Activated T-cell treated with anti-CD3 and anti-CD28 coated beads, Interleukin-2, amount 50 U/mL, for 4 hours (primary cell): ENCODE measurements around the gene FAAH. TPM values are rescaled to one million over a fixed set of nuclear protein-coding genes. Genes with fewer than 3 reads are reported as not detected.

ENCODE experiments used
- ATAC-seq, 2 donors: fragments of 200-7000 bp; cut with Tn5 transposase; one replicate each; pipeline ENCODE4 v1.10.0; 2021
- DNase-seq: peaks from one replicate; pipeline ENCODE4 v3.0.0-alpha.2; 2020
- H3K27me3 Mint-ChIP-seq: one replicate; pipeline ENCODE4 v1.8.0; 2021; ENCODE audit warnings: low read depth, mixed read lengths
- H3K36me3 Mint-ChIP-seq: one replicate; pipeline ENCODE4 v1.8.0; 2022; ENCODE audit warnings: mixed read lengths; ENCODE audit not compliant: insufficient read depth
- H3K4me1 Mint-ChIP-seq: one replicate; pipeline ENCODE4 v1.8.0; 2021; ENCODE audit warnings: low read depth, mixed read lengths
- H3K4me3 Mint-ChIP-seq: one replicate; pipeline ENCODE4 v1.8.0; 2021; ENCODE audit warnings: mild to moderate bottlenecking, moderate library complexity, mixed read lengths
- H3K9me3 Mint-ChIP-seq: one replicate; pipeline ENCODE4 v1.8.0; 2021; ENCODE audit warnings: mixed read lengths
- total RNA-seq, 3 donors: library from RNA; stranded (reverse); gene quantifications; one replicate each; pipeline ENCODE4 v1.2.1, GENCODE V29; 2021

The FAAH gene
- total RNA-seq, 3 donors from 2014 or later: 7.5 to 10.4 (median 8.4) TPM

- peaks cover 29% of the 10 kb centered on the region for H3K27me3 Mint-ChIP-seq
Observed at GRCh38 chr1:46444466-46444865, 50.3 kb downstream of the FAAH start.

GRCh38 chr1:46445773-46446256 lies 51.7 kb downstream of the FAAH start:
- Mint-ChIP-seq H3K4me3 (no peak overlapping the region), H3K36me3 (no peaks in the 10 kb centered on the region), H3K9me3 (no peaks in the 10 kb centered on the region), H3K27me3 (peaks cover 39% of the 10 kb centered on the region), H3K4me1 (peaks cover 19% of the 10 kb centered on the region)
- ATAC-seq (no peak), DNase-seq (no peak)

More at GRCh38 chr1:46444466-46444865, 50.3 kb downstream of the FAAH start:
- no peak for ATAC-seq
- no peaks in the 10 kb centered on the region for H3K36me3 Mint-ChIP-seq
- H3K4me3 Mint-ChIP-seq: no peak overlapping the region
- no peaks in the 10 kb centered on the region for H3K9me3 Mint-ChIP-seq
- peaks cover 19% of the 10 kb centered on the region for H3K4me1 Mint-ChIP-seq
- no peak for DNase-seq

- peaks cover 49% of the 10 kb centered on the region for H3K27me3 Mint-ChIP-seq
- H3K36me3 Mint-ChIP-seq: no peaks in the 10 kb centered on the region
- H3K4me3 Mint-ChIP-seq: no peak overlapping the region
- DNase-seq (peak; percentile 73), ATAC-seq (peak; percentile 68 to 69)
- no peaks in the 10 kb centered on the region for H3K9me3 Mint-ChIP-seq
- H3K4me1 Mint-ChIP-seq: peaks cover 19% of the 10 kb centered on the region
Observed at GRCh38 chr1:46446646-46447498, 52.8 kb downstream of the FAAH start.

- ATAC-seq (no peak), DNase-seq (no peak)
- peaks cover 15% of the 10 kb centered on the region for H3K4me1 Mint-ChIP-seq
- no peaks in the 10 kb centered on the region for H3K9me3 Mint-ChIP-seq
- peaks cover 53% of the 10 kb centered on the region for H3K27me3 Mint-ChIP-seq
- no peaks in the 10 kb centered on the region for H3K36me3 Mint-ChIP-seq
- H3K4me3 Mint-ChIP-seq: no peak overlapping the region
Observed at GRCh38 chr1:46447499-46448108, 53.5 kb downstream of the FAAH start.

- Mint-ChIP-seq H3K4me1 (peaks cover 11% of the 10 kb centered on the region), H3K4me3 (peak overlapping the region; percentile 54), H3K27me3 (peaks cover 59% of the 10 kb centered on the region), H3K9me3 (no peaks in the 10 kb centered on the region), H3K36me3 (no peaks in the 10 kb centered on the region)
- DNase-seq (no peak), ATAC-seq (no peak)
Observed at GRCh38 chr1:46448109-46448911, 54.2 kb downstream of the FAAH start.

- Mint-ChIP-seq H3K36me3 (no peaks in the 10 kb centered on the region), H3K4me3 (no peak overlapping the region), H3K27me3 (peaks cover 62% of the 10 kb centered on the region), H3K9me3 (no peaks in the 10 kb centered on the region), H3K4me1 (peaks cover 11% of the 10 kb centered on the region)
- ATAC-seq (no peak), DNase-seq (no peak)
Observed at GRCh38 chr1:46449223-46450159, 55.4 kb downstream of the FAAH start.

- no peak overlapping the region for H3K4me3 Mint-ChIP-seq
- no peak for ATAC-seq
- H3K27me3 Mint-ChIP-seq: peaks cover 68% of the 10 kb centered on the region
- H3K9me3 Mint-ChIP-seq: no peaks in the 10 kb centered on the region
- no peaks in the 10 kb centered on the region for H3K36me3 Mint-ChIP-seq
- H3K4me1 Mint-ChIP-seq: peaks cover 11% of the 10 kb centered on the region
- no peak for DNase-seq
Observed at GRCh38 chr1:46450160-46450517, 56.0 kb downstream of the FAAH start.

GRCh38 chr1:46451948-46452930 lies 58.1 kb downstream of the FAAH start:
- DNase-seq (no peak), ATAC-seq (no peak)
- Mint-ChIP-seq H3K27me3 (peaks cover 62% of the 10 kb centered on the region), H3K4me3 (no peak overlapping the region), H3K36me3 (no peaks in the 10 kb centered on the region), H3K9me3 (no peaks in the 10 kb centered on the region), H3K4me1 (peaks cover 5% of the 10 kb centered on the region)

GRCh38 chr1:46452931-46453325 lies 58.8 kb downstream of the FAAH start:
- Mint-ChIP-seq H3K4me1 (peaks cover 2% of the 10 kb centered on the region), H3K4me3 (no peak overlapping the region), H3K9me3 (no peaks in the 10 kb centered on the region), H3K27me3 (peaks cover 56% of the 10 kb centered on the region), H3K36me3 (no peaks in the 10 kb centered on the region)
- ATAC-seq (no peak), DNase-seq (no peak)

- no peaks in the 10 kb centered on the region for H3K4me1 Mint-ChIP-seq
- H3K27me3 Mint-ChIP-seq: peaks cover 53% of the 10 kb centered on the region
- no peak for DNase-seq
- no peaks in the 10 kb centered on the region for H3K36me3 Mint-ChIP-seq
- no peaks in the 10 kb centered on the region for H3K9me3 Mint-ChIP-seq
- no peak overlapping the region for H3K4me3 Mint-ChIP-seq
- no peak for ATAC-seq
Observed at GRCh38 chr1:46453449-46453848, 59.3 kb downstream of the FAAH start.

GRCh38 chr1:46455951-46456350 lies 61.8 kb downstream of the FAAH start:
- no peak for ATAC-seq
- Mint-ChIP-seq H3K4me1 (no peaks in the 10 kb centered on the region), H3K36me3 (no peaks in the 10 kb centered on the region), H3K27me3 (peaks cover 42% of the 10 kb centered on the region), H3K4me3 (no peak overlapping the region), H3K9me3 (no peaks in the 10 kb centered on the region)
- no peak for DNase-seq

GRCh38 chr1:46456411-46456963 lies 62.4 kb downstream of the FAAH start:
- Mint-ChIP-seq H3K9me3 (no peaks in the 10 kb centered on the region), H3K4me1 (no peaks in the 10 kb centered on the region), H3K27me3 (peaks cover 39% of the 10 kb centered on the region), H3K4me3 (no peak overlapping the region), H3K36me3 (no peaks in the 10 kb centered on the region)
- DNase-seq (no peak), ATAC-seq (no peak)
